H9 (cell line): ENCODE results near the gene DENND5A. TPM values are rescaled to one million over a fixed set of nuclear protein-coding genes. Genes with fewer than 3 reads are reported as not detected.

Experiments used
- DNase-seq: peaks from one replicate; pipeline ENCODE4 v3.0.0-alpha.2; 2017
- H2AFZ ChIP-seq: one replicate; pipeline ENCODE4 v1.6.1; 2013; ENCODE audit warnings: mild to moderate bottlenecking, low read length, control low read depth, moderate library complexity
- H2AK5ac ChIP-seq: 2 replicates; pipeline ENCODE4 v1.6.1; 2013; ENCODE audit warnings: low read length, control low read depth, mixed read lengths; ENCODE audit not compliant: insufficient read length
- H2BK120ac ChIP-seq: one replicate; pipeline ENCODE4 v1.6.1; 2013; ENCODE audit warnings: low read depth, mild to moderate bottlenecking, low read length, control low read depth, inconsistent platforms; ENCODE audit not compliant: poor library complexity, severe bottlenecking
- H2BK12ac ChIP-seq: 2 replicates; pipeline ENCODE4 v1.6.1; 2013; ENCODE audit warnings: low read length, control low read depth, mixed read lengths, low read depth; ENCODE audit not compliant: insufficient read length
- H2BK15ac ChIP-seq: 2 replicates; pipeline ENCODE4 v1.6.1; 2013; ENCODE audit warnings: low read depth, low read length, control low read depth
- H2BK20ac ChIP-seq: one replicate; pipeline ENCODE4 v1.6.1; 2013; ENCODE audit warnings: low read depth, mild to moderate bottlenecking, low read length, control low read depth, inconsistent platforms; ENCODE audit not compliant: poor library complexity, severe bottlenecking
- H2BK5ac ChIP-seq: 2 replicates; pipeline ENCODE4 v1.6.1; 2013; ENCODE audit warnings: low read length, control low read depth, mixed read lengths; ENCODE audit not compliant: insufficient read length
- H3K14ac ChIP-seq: 2 replicates; pipeline ENCODE4 v1.6.1; 2013; ENCODE audit warnings: low read length, control low read depth; ENCODE audit not compliant: insufficient read depth
- H3K18ac ChIP-seq: 2 replicates; pipeline ENCODE4 v1.6.1; 2013; ENCODE audit warnings: low read depth, mild to moderate bottlenecking, mixed read lengths, low read length, control low read depth; ENCODE audit not compliant: insufficient read length
- H3K23ac ChIP-seq: 2 replicates; pipeline ENCODE4 v1.6.1; 2013; ENCODE audit warnings: low read length, control low read depth, mixed read lengths, low read depth; ENCODE audit not compliant: insufficient read length
- H3K23me2 ChIP-seq: 2 replicates; pipeline ENCODE4 v1.6.1; 2013; ENCODE audit warnings: low read depth, mild to moderate bottlenecking, mixed read lengths, low read length, control low read depth; ENCODE audit not compliant: insufficient read length, poor library complexity, severe bottlenecking
- H3K27ac ChIP-seq: 2 replicates; pipeline ENCODE4 v1.5.1; 2013; ENCODE audit warnings: low read length, control low read depth, mixed read lengths, low read depth; ENCODE audit not compliant: insufficient read length
- H3K27me3 ChIP-seq: 2 replicates; pipeline ENCODE4 v1.6.1; 2013; ENCODE audit warnings: low read length, control low read depth, inconsistent platforms; ENCODE audit not compliant: insufficient read depth
- H3K4ac ChIP-seq: 2 replicates; pipeline ENCODE4 v1.6.1; 2013; ENCODE audit warnings: low read depth, mild to moderate bottlenecking, control low read depth, inconsistent platforms, low read length, moderate library complexity
- H3K4me1 ChIP-seq: 2 replicates; pipeline ENCODE4 v1.6.1; 2013; ENCODE audit warnings: low read length, control low read depth, inconsistent platforms; ENCODE audit not compliant: insufficient read depth
- H3K4me2 ChIP-seq: 2 replicates; pipeline ENCODE4 v1.6.1; 2013; ENCODE audit warnings: low read length, control low read depth, mixed read lengths; ENCODE audit not compliant: insufficient read length, insufficient read depth
- H3K56ac ChIP-seq: 2 replicates; pipeline ENCODE4 v1.6.1; 2013; ENCODE audit warnings: low read depth, mild to moderate bottlenecking, mixed read lengths, low read length, control low read depth; ENCODE audit not compliant: insufficient read length
- H3K79me1 ChIP-seq: 2 replicates; pipeline ENCODE4 v1.6.1; 2013; ENCODE audit warnings: low read depth, mild to moderate bottlenecking, moderate library complexity, low read length, control low read depth, inconsistent platforms; ENCODE audit not compliant: insufficient read depth, poor library complexity, severe bottlenecking
- H3K79me2 ChIP-seq: 2 replicates; pipeline ENCODE4 v1.6.1; 2013; ENCODE audit warnings: low read length, control low read depth, inconsistent platforms; ENCODE audit not compliant: insufficient read depth
- H3K9ac ChIP-seq: 2 replicates; pipeline ENCODE4 v1.6.1; 2013; ENCODE audit warnings: low read length, control low read depth, mixed read lengths; ENCODE audit not compliant: insufficient read length; ENCODE audit errors: extremely low read depth
- H3K9me3 ChIP-seq: one replicate; pipeline ENCODE4 v1.6.1; 2013; ENCODE audit warnings: low read depth, low read length, inconsistent platforms; ENCODE audit not compliant: control insufficient read depth
- H3T11ph ChIP-seq: one replicate; pipeline ENCODE4 v1.6.1; 2013; ENCODE audit warnings: mild to moderate bottlenecking, low read length, control low read depth, inconsistent platforms
- H4K20me1 ChIP-seq: one replicate; pipeline ENCODE4 v1.6.1; 2013; ENCODE audit not compliant: control insufficient read depth, insufficient read length, insufficient read depth
- H4K5ac ChIP-seq: 2 replicates; pipeline ENCODE4 v1.6.1; 2013; ENCODE audit warnings: low read depth, mild to moderate bottlenecking, mixed read lengths, low read length, control low read depth; ENCODE audit not compliant: insufficient read length
- H4K8ac ChIP-seq: replicated peaks from 2 replicates; pipeline ENCODE4 v1.6.1; 2013; ENCODE audit warnings: low read length, control low read depth, mixed read lengths, low read depth; ENCODE audit not compliant: insufficient read length
- H4K91ac ChIP-seq: 2 replicates; pipeline ENCODE4 v1.6.1; 2013; ENCODE audit warnings: low read depth, mild to moderate bottlenecking, moderate library complexity, mixed read lengths, low read length, control low read depth; ENCODE audit not compliant: insufficient read length
- H3K27ac Mint-ChIP-seq, 3 experiments: 2 replicates in 2 of 3; 3 replicates in 1 of 3; pipeline ENCODE4 v1.8.0; 2020 to 2021; ENCODE audit warnings: mixed read lengths in 3 of 3, mild to moderate bottlenecking in 1 of 3, moderate library complexity in 1 of 3
- H3K27me3 Mint-ChIP-seq: 2 replicates; pipeline ENCODE4 v1.8.0; 2021; ENCODE audit warnings: low read depth, mild to moderate bottlenecking, moderate library complexity, mixed read lengths
- H3K36me3 Mint-ChIP-seq, 3 experiments: 2 replicates in 2 of 3; 3 replicates in 1 of 3; pipeline ENCODE4 v1.8.0; 2020 to 2021; ENCODE audit warnings: low read depth in 3 of 3, mixed read lengths in 3 of 3; ENCODE audit not compliant: insufficient read depth in 1 of 3
- H3K4me1 Mint-ChIP-seq, 2 experiments: 2 replicates each; pipeline ENCODE4 v1.8.0; 2020; ENCODE audit warnings: mixed read lengths in 2 of 2
- H3K4me3 Mint-ChIP-seq, 2 experiments: 2 replicates in 1 of 2; 3 replicates in 1 of 2; pipeline ENCODE4 v1.8.0; 2020 to 2021; ENCODE audit warnings: mild to moderate bottlenecking in 2 of 2, mixed read lengths in 2 of 2, moderate library complexity in 1 of 2
- H3K9me3 Mint-ChIP-seq, 2 experiments: 2 replicates in 1 of 2; 3 replicates in 1 of 2; pipeline ENCODE4 v1.8.0; 2020; ENCODE audit warnings: mild to moderate bottlenecking in 2 of 2, mixed read lengths in 2 of 2, moderate library complexity in 1 of 2
- CTCF ChIP-seq: fragments of 200-600 bp; sonication (generic); conservative IDR thresholded peaks from 3 replicates; pipeline ENCODE4 v1.8.0; 2021; ENCODE audit warnings: antibody characterized with exemption, mild to moderate bottlenecking
- WGBS: extraction: QIAGEN DNeasy Blood & Tissue Kit; methylation state at CpG from one replicate; pipeline ENCODE4 v1.1.7; 2013; ENCODE audit warnings: missing lambda C conversion rate, low lambda C conversion rate, mixed read lengths; ENCODE audit not compliant: insufficient read length; ENCODE audit errors: extremely low coverage; 5-methylcytosine and 5-hydroxymethylcytosine counted together
- total RNA-seq: library from RNA; stranded (reverse); gene quantifications from 2 replicates; pipeline ENCODE4 v1.2.1, GENCODE V29; 2021

The DENND5A gene
- total RNA-seq, 1 experiment from 2014 or later, result 59.6 TPM

- Histone ChIP-seq H3K27me3 (no peaks in the 10 kb centered on the region), H3K9ac (no peak overlapping the region), H2AK5ac (no peak overlapping the region), H2BK20ac (no peak overlapping the region), H3K4me2 (no peak overlapping the region), H3K56ac (no peak overlapping the region), H3K4me1 (no peaks in the 10 kb centered on the region), H2BK15ac (no peak overlapping the region), H3K79me1 (no peaks in the 10 kb centered on the region), H2BK5ac (no peak overlapping the region), H3K23me2 (no peaks in the 10 kb centered on the region), H3K14ac (no peak overlapping the region), H2AFZ (no peak overlapping the region), H3K4ac (no peak overlapping the region), H3K27ac (no peak overlapping the region), H3K79me2 (no peaks in the 10 kb centered on the region), H3K9me3 (no peaks in the 10 kb centered on the region), H4K20me1 (no peaks in the 10 kb centered on the region), H4K8ac (no peak overlapping the region), H2BK12ac (no peak overlapping the region), H3K18ac (no peak overlapping the region), H4K5ac (no peak overlapping the region), H4K91ac (no peak overlapping the region), H2BK120ac (no peak overlapping the region), H3K23ac (no peak overlapping the region), H3T11ph (no peak overlapping the region)
- no peaks in the 10 kb centered on the region for H3K27me3 Mint-ChIP-seq
- no peak for TF ChIP-seq CTCF
- WGBS, result no CpG with 5 or more reads among the region's 15 CpGs
- H3K9me3 Mint-ChIP-seq, result no peaks in the 10 kb centered on the region
- H3K36me3 Mint-ChIP-seq, result no peaks in the 10 kb centered on the region; a peak in 2 of 7 replicates
- no peak overlapping the region for H3K4me3 Mint-ChIP-seq
- DNase-seq, result peak; percentile 6
- no peak overlapping the region; a peak in 1 of 7 replicates for H3K27ac Mint-ChIP-seq
- H3K4me1 Mint-ChIP-seq, result no peaks in the 10 kb centered on the region; a peak in 1 of 4 replicates
Measured at GRCh38 chr11:9273376-9274336, 8.5 kb upstream of the DENND5A start.
